Liver (tissue), 9 donors: ENCODE measurements around the gene ACTN4. TPM values are rescaled to one million over a fixed set of nuclear protein-coding genes. Genes with fewer than 3 reads are reported as not detected.
"Not testable (repeated sequence)": the region's sequence is repeated elsewhere in the genome, so short reads cannot be mapped to it uniquely, and the experiment has no call there.

Experiments
- DNase-seq: peaks from one replicate; pipeline ENCODE4 v3.0.0-alpha.2; 2017; ENCODE audit warnings: low spot score
- H3K27ac ChIP-seq, 2 donors: one replicate each; pipeline ENCODE4 v1.7.0; 2013; ENCODE audit warnings: inconsistent platforms in 2 of 2, low read length in 2 of 2, control low read depth in 1 of 2, low read depth in 1 of 2, mild to moderate bottlenecking in 1 of 2
- H3K27me3 ChIP-seq, 4 donors: one replicate each; pipeline versions ENCODE4 v1.6.1 to v1.7.0; 2013; ENCODE audit warnings: low read length in 3 of 4, inconsistent platforms in 1 of 4, mild to moderate bottlenecking in 1 of 4, moderate library complexity in 1 of 4; ENCODE audit not compliant: control insufficient read depth in 4 of 4, insufficient read depth in 4 of 4
- H3K36me3 ChIP-seq, 4 donors: one replicate each; pipeline versions ENCODE4 v1.6.1 to v1.7.0; 2013; ENCODE audit warnings: low read length in 3 of 4, mild to moderate bottlenecking in 3 of 4, low read depth in 1 of 4, moderate library complexity in 1 of 4; ENCODE audit not compliant: control insufficient read depth in 4 of 4, insufficient read depth in 3 of 4
- H3K4me1 ChIP-seq, 4 donors: one replicate each; pipeline versions ENCODE4 v1.6.1 to v1.7.0; 2013; ENCODE audit warnings: low read length in 3 of 4, mild to moderate bottlenecking in 3 of 4, moderate library complexity in 1 of 4; ENCODE audit not compliant: control insufficient read depth in 4 of 4, insufficient read depth in 4 of 4
- H3K4me3 ChIP-seq, 3 donors: one replicate each; pipeline versions ENCODE4 v1.6.1 to v1.7.0; 2013; ENCODE audit warnings: low read length in 3 of 3, control low read depth in 1 of 3, low read depth in 1 of 3, mild to moderate bottlenecking in 1 of 3
- H3K9ac ChIP-seq, 2 donors: one replicate each; pipeline ENCODE4 v1.7.0; 2013; ENCODE audit warnings: low read length in 2 of 2, mild to moderate bottlenecking in 2 of 2, moderate library complexity in 2 of 2, control low read depth in 1 of 2, low read depth in 1 of 2
- H3K9me3 ChIP-seq, 4 donors: one replicate each; pipeline versions ENCODE4 v1.6.1 to v1.7.0; 2013; ENCODE audit warnings: low read length in 3 of 4; ENCODE audit not compliant: control insufficient read depth in 4 of 4
- ATF3 ChIP-seq: IDR thresholded peaks from 2 replicates; pipeline ENCODE4 v1.6.1; 2016; ENCODE audit warnings: antibody characterized with exemption
- CTCF ChIP-seq: fragments of 150-350 bp; IDR thresholded peaks from 2 replicates; pipeline ENCODE4 v1.5.1; 2017; ENCODE audit warnings: improper control_type of control experiment, low read depth, low read length; ENCODE audit not compliant: missing input control
- EGR1 ChIP-seq, 2 donors: IDR thresholded peaks; 2 replicates each; pipeline ENCODE4 v1.6.1; 2016 to 2018; ENCODE audit warnings: antibody characterized with exemption in 2 of 2, low read depth in 2 of 2
- FOXA1 ChIP-seq: IDR thresholded peaks from 2 replicates; pipeline ENCODE4 v1.6.1; 2016; ENCODE audit warnings: antibody characterized with exemption
- FOXA2 ChIP-seq: IDR thresholded peaks from 2 replicates; pipeline ENCODE4 v1.6.1; 2016; ENCODE audit warnings: antibody characterized with exemption
- HNF4A ChIP-seq, 2 donors: conservative IDR thresholded peaks; 2 replicates each; pipeline ENCODE4 v1.6.1; 2016; ENCODE audit warnings: antibody characterized with exemption in 2 of 2, mild to moderate bottlenecking in 2 of 2
- HNF4G ChIP-seq: IDR thresholded peaks from 2 replicates; pipeline ENCODE4 v1.6.1; 2016; ENCODE audit warnings: antibody characterized with exemption
- MAX ChIP-seq: IDR thresholded peaks from 2 replicates; pipeline ENCODE4 v1.6.1; 2016; ENCODE audit warnings: antibody characterized with exemption
- YY1 ChIP-seq: IDR thresholded peaks from 2 replicates; pipeline ENCODE4 v1.6.1; 2016; ENCODE audit warnings: antibody characterized with exemption, mild to moderate bottlenecking
- ZBTB33 ChIP-seq: IDR thresholded peaks from 2 replicates; pipeline ENCODE4 v1.6.1; 2016; ENCODE audit warnings: antibody characterized with exemption
- WGBS: extraction: QIAGEN DNeasy Blood & Tissue Kit; methylation state at CpG from one replicate; pipeline ENCODE4 v1.1.7; 2013; 5-methylcytosine and 5-hydroxymethylcytosine counted together
- polyA plus RNA-seq, 2 donors: library from polyadenylated mRNA; stranded (reverse) in 1 of 2; unstranded in 1 of 2; fragments of 200-250 nt in 1 of 2; fragments of >200 nt in 1 of 2; fragmentation: Nextera tagmentation in 1 of 2; extraction: Ambion mirVana in 1 of 2; gene quantifications; one replicate each; pipeline versions ENCODE4 v1.2.1 to v1.2.3, GENCODE V29; 2013 to 2015
- total RNA-seq, 2 donors: library from RNA; depleted of rRNA; stranded (reverse); fragments of >200 nt; gene quantifications; one replicate each; pipeline ENCODE4 v1.2.3, GENCODE V29; 2014
- donor health status: healthy.
- donor health status: healthy.
- donor health status: healthy.
- donor health status: healthy.
- donor health status: healthy.

Gene ACTN4
- total and polyA plus RNA-seq, 4 donors, result 35.4 to 164 (median 98.7) TPM

- no peaks in the 10 kb centered on the region for H3K27me3 ChIP-seq
- H3K4me3 ChIP-seq, result no peak overlapping the region
- no peaks in the 10 kb centered on the region for H3K9me3 ChIP-seq
- H3K27ac ChIP-seq, result no peak overlapping the region
- TF ChIP-seq ATF3 (no peak), ZBTB33 (no peak), EGR1 (IDR thresholded peaks at IDR 0.05; ENCODE audit: low read depth in 2 of 2) (no peak), HNF4A (conservative IDR thresholded peaks at IDR 0.05) (no peak), CTCF (no peak), YY1 (no peak), HNF4G (no peak), MAX (no peak), FOXA2 (no peak), FOXA1 (no peak)
- 88% methylated on average over 11 of the region's 11 CpGs for WGBS
- no peak for DNase-seq
- no peaks in the 10 kb centered on the region for H3K4me1 ChIP-seq
- H3K9ac ChIP-seq, result no peak overlapping the region
- H3K36me3 ChIP-seq, result no peaks in the 10 kb centered on the region
Measured at GRCh38 chr19:38599722-38600121, 47.7 kb upstream of the ACTN4 start.

- not testable (repeated sequence) for H3K27ac ChIP-seq, H3K9me3 ChIP-seq, DNase-seq, H3K4me3 ChIP-seq, H3K36me3 ChIP-seq, H3K9ac ChIP-seq, H3K4me1 ChIP-seq, H3K27me3 ChIP-seq
- WGBS, result 90% methylated on average over 5 of the region's 5 CpGs
Measured at GRCh38 chr19:38602856-38603255, 44.6 kb upstream of the ACTN4 start.

GRCh38 chr19:38606131-38606530, 41.3 kb upstream of the ACTN4 start:
- TF ChIP-seq ZBTB33 (no peak), FOXA2 (no peak)
- H3K27ac ChIP-seq, result no peak overlapping the region
- no peaks in the 10 kb centered on the region for H3K4me1 ChIP-seq
- no peak overlapping the region for H3K9ac ChIP-seq
- H3K27me3 ChIP-seq, result no peaks in the 10 kb centered on the region
- WGBS, result 91% methylated on average over 6 of the region's 6 CpGs
- no peak overlapping the region for H3K4me3 ChIP-seq
- H3K36me3 ChIP-seq, result no peaks in the 10 kb centered on the region
- no peaks in the 10 kb centered on the region for H3K9me3 ChIP-seq
- DNase-seq, result no peak
